Loucy (cell line): ENCODE data around the gene THRAP3.

Experiments used
- H2AFZ ChIP-seq: fragments of 200-600 bp; sonication (generic); 2 replicates; pipeline ENCODE4 v1.6.0; 2016; ENCODE audit warnings: antibody characterized with exemption, mild to moderate bottlenecking, low read length, moderate library complexity
- H3F3A ChIP-seq: fragments of 200-600 bp; 2 replicates; pipeline ENCODE4 v1.6.0; 2016; ENCODE audit warnings: antibody characterized with exemption, low read depth, mild to moderate bottlenecking
- H3K27me3 ChIP-seq: fragments of 200-600 bp; sonication (generic); 2 replicates; pipeline ENCODE4 v1.6.1; 2014; ENCODE audit warnings: low read length, mild to moderate bottlenecking; ENCODE audit not compliant: insufficient read depth, poor library complexity, severe bottlenecking
- H3K36me3 ChIP-seq: fragments of 200-600 bp; sonication (generic); 2 replicates; pipeline ENCODE4 v1.6.1; 2016; ENCODE audit warnings: low read length; ENCODE audit not compliant: insufficient read depth
- H3K4me1 ChIP-seq: fragments of 200-600 bp; sonication (generic); 2 replicates; pipeline ENCODE4 v1.5.1; 2014; ENCODE audit warnings: low read length, mild to moderate bottlenecking; ENCODE audit not compliant: insufficient read depth, poor library complexity, severe bottlenecking
- H3K4me2 ChIP-seq: fragments of 200-600 bp; sonication (generic); 2 replicates; pipeline ENCODE4 v1.6.0; 2014; ENCODE audit warnings: antibody characterized with exemption, low read length, low read depth, mild to moderate bottlenecking; ENCODE audit not compliant: poor library complexity, severe bottlenecking
- H3K4me3 ChIP-seq: fragments of 200-600 bp; sonication (generic); 2 replicates; pipeline ENCODE4 v1.5.1; 2014; ENCODE audit warnings: low read length, mild to moderate bottlenecking, mixed read lengths; ENCODE audit not compliant: poor library complexity, severe bottlenecking
- H3K79me2 ChIP-seq: fragments of 200-600 bp; sonication (generic); 2 replicates; pipeline ENCODE4 v1.6.1; 2014; ENCODE audit warnings: low read length; ENCODE audit not compliant: insufficient read depth
- H3K9ac ChIP-seq: fragments of 200-600 bp; sonication (generic); 2 replicates; pipeline ENCODE4 v1.6.0; 2014; ENCODE audit warnings: mild to moderate bottlenecking, low read depth, low read length, moderate library complexity; ENCODE audit not compliant: poor library complexity, severe bottlenecking
- H3K9me2 ChIP-seq: fragments of 200-600 bp; sonication (generic); replicated peaks from 2 replicates; pipeline ENCODE4 v1.6.1; 2016; ENCODE audit warnings: low read depth, low read length, mixed read lengths
- H3K9me3 ChIP-seq: fragments of 200-600 bp; sonication (generic); 2 replicates; pipeline ENCODE4 v1.6.1; 2014; ENCODE audit warnings: mild to moderate bottlenecking, antibody characterized with exemption, low read length, low read depth; ENCODE audit not compliant: insufficient read depth
- H4K20me1 ChIP-seq: fragments of 200-600 bp; sonication (generic); 2 replicates; pipeline ENCODE4 v1.6.0; 2014; ENCODE audit warnings: antibody characterized with exemption, low read length, mild to moderate bottlenecking; ENCODE audit not compliant: insufficient read depth, poor library complexity, severe bottlenecking
- EZH2phosphoT487 ChIP-seq: fragments of 200-600 bp; IDR thresholded peaks from 2 replicates; pipeline ENCODE4 v1.6.1; 2018; ENCODE audit warnings: antibody characterized with exemption, mild to moderate bottlenecking, moderate library complexity, borderline replicate concordance
- TF ChIP-seq, protein P1 (sequence below): fragments of 200-600 bp; sonication (generic); conservative IDR thresholded peaks from 2 replicates; pipeline ENCODE4 v1.5.1; 2014; ENCODE audit warnings: mild to moderate bottlenecking, antibody characterized with exemption, low read length

THRAP3 gene

DNA sequence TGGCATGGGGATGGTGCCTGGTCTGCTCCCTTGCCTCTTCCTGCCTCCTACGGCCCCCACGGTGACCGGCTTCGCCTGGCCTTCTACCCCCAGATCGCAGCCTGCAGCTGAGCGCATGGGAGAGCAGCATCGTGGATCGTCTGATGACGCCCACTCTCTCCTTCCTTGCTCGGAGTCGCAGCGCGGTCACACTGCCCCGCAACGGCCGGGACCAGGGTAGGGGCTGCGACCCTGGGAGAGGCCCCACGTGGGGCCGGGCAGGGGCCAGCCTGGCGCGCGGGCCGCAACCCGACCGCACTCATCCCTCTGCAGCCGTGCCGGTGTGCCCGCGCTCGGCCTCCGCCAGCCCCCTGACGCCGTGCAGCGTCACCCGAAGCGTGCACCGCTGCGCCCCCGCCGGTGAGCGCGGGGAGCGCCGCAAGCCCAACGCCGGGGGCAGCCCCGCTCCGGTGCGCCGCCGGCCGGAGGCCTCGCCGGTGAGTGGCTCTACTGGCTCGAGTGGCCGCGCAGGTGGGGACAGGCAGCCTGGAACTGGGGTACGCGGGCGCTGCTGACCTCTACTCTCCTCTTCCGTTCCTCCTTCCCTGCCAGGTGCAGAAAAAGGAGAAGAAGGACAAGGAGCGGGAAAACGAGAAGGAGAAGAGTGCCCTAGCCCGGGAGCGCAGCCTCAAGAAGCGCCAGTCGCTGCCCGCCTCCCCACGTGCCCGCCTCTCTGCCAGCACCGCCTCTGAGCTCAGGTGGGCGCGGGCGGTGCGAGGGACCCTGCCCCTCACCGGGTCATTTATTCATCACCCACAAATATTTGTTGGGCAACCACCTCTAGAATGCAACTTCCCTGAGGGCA lies 47.9 kb upstream of the THRAP3 start:
- H4K20me1 ChIP-seq: peaks cover 11% of the 10 kb centered on the region
- no peaks in the 10 kb centered on the region for H3K79me2 ChIP-seq
- H3K36me3 ChIP-seq: peaks cover 91% of the 10 kb centered on the region; the same call in 1 of the 2 replicates
- H3K27me3 ChIP-seq: no peaks in the 10 kb centered on the region
- H3K4me1 ChIP-seq: no peaks in the 10 kb centered on the region
- H3K9me2 ChIP-seq: no peaks in the 10 kb centered on the region
- H3K4me3 ChIP-seq: no peak overlapping the region
- no peak overlapping the region for H3K4me2 ChIP-seq
- no peak overlapping the region for H3K9ac ChIP-seq
- H2AFZ ChIP-seq: no peak overlapping the region
- TF ChIP-seq, protein P1, sequence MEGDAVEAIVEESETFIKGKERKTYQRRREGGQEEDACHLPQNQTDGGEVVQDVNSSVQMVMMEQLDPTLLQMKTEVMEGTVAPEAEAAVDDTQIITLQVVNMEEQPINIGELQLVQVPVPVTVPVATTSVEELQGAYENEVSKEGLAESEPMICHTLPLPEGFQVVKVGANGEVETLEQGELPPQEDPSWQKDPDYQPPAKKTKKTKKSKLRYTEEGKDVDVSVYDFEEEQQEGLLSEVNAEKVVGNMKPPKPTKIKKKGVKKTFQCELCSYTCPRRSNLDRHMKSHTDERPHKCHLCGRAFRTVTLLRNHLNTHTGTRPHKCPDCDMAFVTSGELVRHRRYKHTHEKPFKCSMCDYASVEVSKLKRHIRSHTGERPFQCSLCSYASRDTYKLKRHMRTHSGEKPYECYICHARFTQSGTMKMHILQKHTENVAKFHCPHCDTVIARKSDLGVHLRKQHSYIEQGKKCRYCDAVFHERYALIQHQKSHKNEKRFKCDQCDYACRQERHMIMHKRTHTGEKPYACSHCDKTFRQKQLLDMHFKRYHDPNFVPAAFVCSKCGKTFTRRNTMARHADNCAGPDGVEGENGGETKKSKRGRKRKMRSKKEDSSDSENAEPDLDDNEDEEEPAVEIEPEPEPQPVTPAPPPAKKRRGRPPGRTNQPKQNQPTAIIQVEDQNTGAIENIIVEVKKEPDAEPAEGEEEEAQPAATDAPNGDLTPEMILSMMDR: no peak
- TF ChIP-seq EZH2phosphoT487: no peak
- no peaks in the 10 kb centered on the region for H3K9me3 ChIP-seq
- H3F3A ChIP-seq: no peaks in the 10 kb centered on the region

GRCh38 chr1:36177589-36178431 lies 46.4 kb upstream of the THRAP3 start:
- Histone ChIP-seq H3F3A (no peaks in the 10 kb centered on the region), H2AFZ (no peak overlapping the region), H3K9me3 (no peaks in the 10 kb centered on the region), H3K9ac (no peak overlapping the region), H3K4me2 (no peak overlapping the region), H3K9me2 (no peaks in the 10 kb centered on the region), H3K27me3 (no peaks in the 10 kb centered on the region), H4K20me1 (peaks cover 11% of the 10 kb centered on the region), H3K4me1 (no peaks in the 10 kb centered on the region), H3K36me3 (peaks cover 77% of the 10 kb centered on the region; the same call in 1 of the 2 replicates), H3K79me2 (no peaks in the 10 kb centered on the region), H3K4me3 (no peak overlapping the region)
- TF ChIP-seq, protein P1: no peak
- TF ChIP-seq EZH2phosphoT487: no peak

DNA sequence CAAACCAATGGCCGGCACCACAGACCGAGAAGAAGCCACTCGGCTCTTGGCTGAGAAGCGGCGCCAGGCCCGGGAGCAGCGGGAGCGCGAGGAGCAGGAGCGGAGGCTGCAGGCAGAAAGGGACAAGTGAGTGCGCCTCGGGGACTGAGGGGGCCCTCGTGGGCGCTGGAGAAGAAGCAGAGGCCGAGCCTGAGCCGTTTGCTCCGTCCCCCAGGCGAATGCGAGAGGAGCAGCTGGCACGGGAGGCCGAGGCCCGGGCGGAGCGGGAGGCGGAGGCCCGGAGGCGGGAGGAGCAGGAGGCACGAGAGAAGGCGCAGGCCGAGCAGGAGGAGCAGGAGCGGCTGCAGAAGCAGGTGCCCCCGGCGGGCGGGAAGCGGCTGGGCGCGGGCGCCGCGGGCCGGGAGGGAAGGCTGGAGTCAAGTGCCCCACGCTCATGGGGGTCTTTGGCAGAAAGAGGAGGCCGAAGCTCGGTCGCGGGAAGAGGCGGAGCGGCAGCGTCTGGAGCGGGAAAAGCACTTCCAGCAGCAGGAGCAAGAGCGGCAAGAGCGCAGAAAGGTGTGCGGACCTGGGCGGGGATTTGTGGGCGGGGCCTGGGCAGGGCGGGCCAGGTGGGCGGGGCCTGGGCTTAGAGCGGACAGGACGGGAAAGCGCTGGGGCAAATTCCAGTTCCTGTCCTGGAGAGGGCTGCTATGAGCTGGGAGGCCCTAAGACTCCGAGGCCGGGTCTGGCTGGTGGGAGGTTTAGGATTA lies 45.6 kb upstream of the THRAP3 start:
- Histone ChIP-seq H3K9me3 (no peaks in the 10 kb centered on the region), H3K27me3 (no peaks in the 10 kb centered on the region), H2AFZ (no peak overlapping the region), H3K9me2 (no peaks in the 10 kb centered on the region), H3K79me2 (no peaks in the 10 kb centered on the region), H3K36me3 (peaks cover 68% of the 10 kb centered on the region; the same call in 1 of the 2 replicates), H3K9ac (no peak overlapping the region), H3F3A (no peaks in the 10 kb centered on the region), H3K4me3 (no peak overlapping the region), H4K20me1 (peaks cover 8% of the 10 kb centered on the region), H3K4me1 (no peaks in the 10 kb centered on the region), H3K4me2 (no peak overlapping the region)
- TF ChIP-seq EZH2phosphoT487: no peak
- TF ChIP-seq, protein P1: no peak
